HCT116 (cell line): Measurements from ENCODE around the gene PJA2. TPM values are rescaled to one million over a fixed set of nuclear protein-coding genes. Genes with fewer than 3 reads are reported as not detected.
"Not testable (repeated sequence)": the region's sequence is repeated elsewhere in the genome, so short reads cannot be mapped to it uniquely, and the experiment has no call there.

Source experiments
- ATAC-seq: fragments of 200-7000 bp; cut with Tn5 transposase; 2 replicates; pipeline ENCODE4 v1.9.1; 2020; ENCODE audit warnings: mild to moderate bottlenecking, moderate library complexity
- BruUV-seq: library from RNA; stranded (reverse); fragments of 400-500 nt; replicated peaks from 2 replicates; lab custom pipeline; 2021; lab: Mats Ljungman, UMichigan
- CTCF ChIA-PET: fragments of 300-600 bp; sonication (Branson Sonifier 250); formaldehyde crosslinking; loops from one replicate; lab custom pipeline; 2021; ENCODE audit warnings: antibody characterized with exemption; lab: Charles Lee
- POLR2A ChIA-PET: fragments of 300-600, 350-600 bp; sonication (Branson Sonifier 250); formaldehyde crosslinking; loops from one replicate; lab custom pipeline; 2021; ENCODE audit warnings: antibody characterized with exemption; lab: Charles Lee
- RAD21 ChIA-PET, 2 experiments: fragments of 300-600 bp; sonication (Branson Sonifier 250); formaldehyde crosslinking; loops; one replicate each; lab custom pipeline; 2023; ENCODE audit warnings: low total read pairs in 2 of 2; ENCODE audit not compliant: uncharacterized antibody in 2 of 2, unreplicated experiment in 2 of 2, low non-redundant PET in 1 of 2; lab: Charles Lee
- DNase-seq: peaks from one replicate; pipeline ENCODE4 v3.0.0-alpha.2; 2010; ENCODE audit warnings: low read depth, low spot score
- H2AFZ ChIP-seq: fragments of 200-600 bp; shearing (Covaris generic), sonication (generic); 2 replicates; pipeline ENCODE4 v1.6.1; 2017; ENCODE audit warnings: low read depth, mixed run types, mixed read lengths, antibody characterized with exemption, low read length; ENCODE audit not compliant: poor library complexity, severe bottlenecking
- H3K27ac ChIP-seq: 2 replicates; pipeline ENCODE4 v1.5.1; 2012; ENCODE audit warnings: low read depth, low read length
- H3K27me3 ChIP-seq: fragments of 200-600 bp; sonication (generic); 2 replicates; pipeline ENCODE4 v1.6.1; 2016; ENCODE audit warnings: mixed run types, low read length, mixed read lengths; ENCODE audit not compliant: insufficient read depth
- H3K36me3 ChIP-seq, 2 experiments: fragments of 200-500 bp in 1 of 2; fragments of 200-600 bp in 1 of 2; sonication (Bioruptor generic) in 1 of 2; sonication (generic) in 1 of 2; 2 replicates each; pipeline versions ENCODE4 v1.5.1 to v1.6.1; 2014 to 2016; ENCODE audit warnings: low read length in 2 of 2, inconsistent platforms in 1 of 2, mixed read lengths in 1 of 2, mixed run types in 1 of 2; ENCODE audit not compliant: insufficient read depth in 2 of 2, control insufficient read depth in 1 of 2
- H3K4me1 ChIP-seq, 2 experiments: fragments of 200-600 bp in 1 of 2; sonication (generic) in 1 of 2; 2 replicates each; pipeline versions ENCODE4 v1.5.1 to v1.6.1; 2012 to 2017; ENCODE audit warnings: low read length in 2 of 2, inconsistent platforms in 1 of 2, mild to moderate bottlenecking in 1 of 2, mixed read lengths in 1 of 2, mixed run types in 1 of 2, moderate library complexity in 1 of 2; ENCODE audit not compliant: insufficient read depth in 2 of 2, control insufficient read depth in 1 of 2
- H3K4me2 ChIP-seq: fragments of 200-600 bp; sonication (generic); 2 replicates; pipeline ENCODE4 v1.6.1; 2017; ENCODE audit warnings: mixed run types, low read length, mixed read lengths
- H3K4me3 ChIP-seq, 2 experiments: fragments of 200-600 bp in 1 of 2; sonication (generic) in 1 of 2; replicated peaks in 1 of 2; 2 replicates each; pipeline ENCODE4 v1.5.1; 2011 to 2016; ENCODE audit warnings: low read length in 2 of 2, control low read depth in 1 of 2, low read depth in 1 of 2, mild to moderate bottlenecking in 1 of 2, mixed read lengths in 1 of 2, mixed run types in 1 of 2
- H3K79me2 ChIP-seq: fragments of 200-600 bp; sonication (generic); 2 replicates; pipeline ENCODE4 v1.6.1; 2017; ENCODE audit warnings: mild to moderate bottlenecking, mixed run types, low read length, moderate library complexity, mixed read lengths; ENCODE audit not compliant: insufficient read depth
- H3K9ac ChIP-seq: fragments of 200-600 bp; sonication (generic); 2 replicates; pipeline ENCODE4 v1.6.1; 2016; ENCODE audit warnings: low read length, mixed read lengths
- H3K9me2 ChIP-seq: fragments of 200-600 bp; sonication (generic), shearing (Covaris generic); 2 replicates; pipeline ENCODE4 v1.6.1; 2017; ENCODE audit warnings: mixed run types, mild to moderate bottlenecking, moderate library complexity; ENCODE audit not compliant: insufficient read depth
- H3K9me3 ChIP-seq, 2 experiments: fragments of 200-500 bp in 1 of 2; fragments of 200-600 bp in 1 of 2; sonication (Bioruptor generic) in 1 of 2; sonication (generic) in 1 of 2; 2 replicates each; pipeline ENCODE4 v1.6.1; 2014 to 2017; ENCODE audit warnings: low read length in 2 of 2, mixed read lengths in 2 of 2, inconsistent platforms in 1 of 2, low read depth in 1 of 2, mild to moderate bottlenecking in 1 of 2, mixed run types in 1 of 2, moderate library complexity in 1 of 2; ENCODE audit not compliant: control insufficient read depth in 1 of 2, insufficient read depth in 1 of 2
- H4K20me1 ChIP-seq: fragments of 200-600 bp; sonication (generic), shearing (Covaris generic); 2 replicates; pipeline ENCODE4 v1.6.1; 2017; ENCODE audit warnings: mixed run types, mild to moderate bottlenecking, moderate library complexity; ENCODE audit not compliant: insufficient read depth
- CBX3 ChIP-seq: IDR thresholded peaks from 2 replicates; pipeline ENCODE4 v1.6.1; 2012; ENCODE audit warnings: low read depth
- CEBPB ChIP-seq: IDR thresholded peaks from 2 replicates; pipeline ENCODE4 v1.6.1; 2012; ENCODE audit warnings: low read depth
- ELF1 ChIP-seq: IDR thresholded peaks from 2 replicates; pipeline ENCODE4 v1.6.1; 2012; ENCODE audit warnings: low read depth, borderline replicate concordance
- FOSL1 ChIP-seq: IDR thresholded peaks from 2 replicates; pipeline ENCODE4 v1.6.1; 2012; ENCODE audit warnings: low read depth
- SP1 ChIP-seq: IDR thresholded peaks from 2 replicates; pipeline ENCODE4 v1.6.1; 2012; ENCODE audit warnings: low read depth
- TCF7L2 ChIP-seq: IDR thresholded peaks from 2 replicates; pipeline ENCODE4 v1.7.0; 2011; ENCODE audit warnings: borderline replicate concordance, inconsistent platforms; ENCODE audit not compliant: insufficient read depth, insufficient read length; ENCODE audit errors: extremely low read depth
- ZBTB33 ChIP-seq: IDR thresholded peaks from 2 replicates; pipeline ENCODE4 v1.6.1; 2011; ENCODE audit warnings: mild to moderate bottlenecking, low read length, moderate library complexity; ENCODE audit not compliant: insufficient replicate concordance; ENCODE audit errors: extremely low read depth
- ZNF274 ChIP-seq: fragments of 200-500 bp; sonication (Bioruptor generic); IDR thresholded peaks from 2 replicates; pipeline ENCODE4 v1.6.1; 2014; ENCODE audit warnings: mild to moderate bottlenecking, low read depth, low read length, inconsistent platforms
- intact Hi-C: fragments of 100-400 bp; cut with micrococcal nuclease; formaldehyde crosslinking; loops from 2 replicates; pipeline ENCODE4 v1.10.0; 2022
- total RNA-seq: library from RNA; stranded (reverse); gene quantifications from one replicate; pipeline ENCODE4 v1.2.1, GENCODE V29; 2021; ENCODE audit not compliant: unreplicated experiment

PJA2 gene
- total RNA-seq, 1 experiment from 2014 or later, result 38.4 TPM

- intact Hi-C loops, DNase-seq, CTCF ChIA-PET: not testable (repeated sequence)
These were observed 15.7 kb upstream of the PJA2 start for GRCh38 chr5:109425521-109425920.

GRCh38 chr5:109421956-109422355 is 12.2 kb upstream of the PJA2 start:
- BruUV-seq, result no TSS peak
- no peak overlapping the region for H3K27ac ChIP-seq
- ChIA-PET CTCF (no interaction called here), RAD21 (no interaction called here), POLR2A (no interaction called here)
- H3K9me3 ChIP-seq, result no peaks in the 10 kb centered on the region
- no peak for TF ChIP-seq ZNF274
- no peak for TF ChIP-seq CEBPB
- TF ChIP-seq SP1, result no peak
- no peak for TF ChIP-seq ELF1
- no peak for TF ChIP-seq CBX3
- TF ChIP-seq FOSL1, result no peak
- no peak for TF ChIP-seq TCF7L2
- no peak for TF ChIP-seq ZBTB33
- no peaks in the 10 kb centered on the region for H3K4me1 ChIP-seq
- no peak overlapping the region for H3K4me2 ChIP-seq
- H3K27me3 ChIP-seq, result no peaks in the 10 kb centered on the region
- H3K79me2 ChIP-seq, result no peaks in the 10 kb centered on the region
- no peaks in the 10 kb centered on the region for H3K9me2 ChIP-seq
- no peak for ATAC-seq
- no peaks in the 10 kb centered on the region for H3K36me3 ChIP-seq
- no peak overlapping the region for H3K4me3 ChIP-seq
- H3K9ac ChIP-seq, result no peak overlapping the region
- H2AFZ ChIP-seq, result no peak overlapping the region
- intact Hi-C loops, result no loop called here
- no peak for DNase-seq
- no peaks in the 10 kb centered on the region for H4K20me1 ChIP-seq

More at GRCh38 chr5:109425521-109425920, 15.7 kb upstream of the PJA2 start:
- ATAC-seq, H3K27me3 ChIP-seq, H3K36me3 ChIP-seq, H3K27ac ChIP-seq, H3K9me3 ChIP-seq, H3K9ac ChIP-seq, H3K4me3 ChIP-seq, H3K79me2 ChIP-seq, H3K9me2 ChIP-seq, H2AFZ ChIP-seq, H3K4me2 ChIP-seq, H3K4me1 ChIP-seq, POLR2A ChIA-PET, H4K20me1 ChIP-seq, BruUV-seq, RAD21 ChIA-PET: not testable (repeated sequence)
